ENCODE data around the gene ABCC1.

ABCC1 gene

GRCh38 chr16:16051132-16051531 is 101.7 kb downstream of the ABCC1 start:
- DNase-seq: no peak

GRCh38 chr16:16052916-16053315 is 103.5 kb downstream of the ABCC1 start:
- no peak for DNase-seq

DNA sequence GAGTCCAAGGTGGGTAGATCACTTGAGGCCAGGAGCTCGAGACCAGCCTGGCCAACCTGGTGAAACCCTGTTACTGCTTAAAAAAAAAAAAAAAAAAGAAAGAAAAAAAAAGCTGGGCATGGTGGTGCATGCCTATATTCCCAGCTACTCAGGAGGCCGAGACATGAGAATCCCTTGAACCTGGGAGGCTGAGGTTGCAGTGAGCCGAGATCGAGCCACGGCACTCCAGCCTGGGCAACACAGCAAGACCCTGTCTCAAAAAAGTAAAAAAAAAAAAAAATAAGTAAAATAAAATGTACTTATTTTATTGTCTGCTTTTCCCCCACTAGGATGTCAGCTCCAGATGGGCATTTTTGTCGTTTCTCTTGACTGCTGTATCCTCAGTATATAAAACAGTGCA is 107.7 kb downstream of the ABCC1 start:
- no peak for DNase-seq

GRCh38 chr16:16059160-16059559 is 109.7 kb downstream of the ABCC1 start:
- DNase-seq: no peak

- no peak for DNase-seq
Measured at GRCh38 chr16:16059895-16060590, 110.6 kb downstream of the ABCC1 start.

GRCh38 chr16:16062023-16062937 is 112.9 kb downstream of the ABCC1 start:
- DNase-seq: no peak

GRCh38 chr16:16063683-16064082 is 114.3 kb downstream of the ABCC1 start:
- no peak for DNase-seq

GRCh38 chr16:16064874-16065384 is 115.5 kb downstream of the ABCC1 start:
- DNase-seq: no peak

GRCh38 chr16:16067127-16067526 is 117.7 kb downstream of the ABCC1 start:
- no peak for DNase-seq

DNA sequence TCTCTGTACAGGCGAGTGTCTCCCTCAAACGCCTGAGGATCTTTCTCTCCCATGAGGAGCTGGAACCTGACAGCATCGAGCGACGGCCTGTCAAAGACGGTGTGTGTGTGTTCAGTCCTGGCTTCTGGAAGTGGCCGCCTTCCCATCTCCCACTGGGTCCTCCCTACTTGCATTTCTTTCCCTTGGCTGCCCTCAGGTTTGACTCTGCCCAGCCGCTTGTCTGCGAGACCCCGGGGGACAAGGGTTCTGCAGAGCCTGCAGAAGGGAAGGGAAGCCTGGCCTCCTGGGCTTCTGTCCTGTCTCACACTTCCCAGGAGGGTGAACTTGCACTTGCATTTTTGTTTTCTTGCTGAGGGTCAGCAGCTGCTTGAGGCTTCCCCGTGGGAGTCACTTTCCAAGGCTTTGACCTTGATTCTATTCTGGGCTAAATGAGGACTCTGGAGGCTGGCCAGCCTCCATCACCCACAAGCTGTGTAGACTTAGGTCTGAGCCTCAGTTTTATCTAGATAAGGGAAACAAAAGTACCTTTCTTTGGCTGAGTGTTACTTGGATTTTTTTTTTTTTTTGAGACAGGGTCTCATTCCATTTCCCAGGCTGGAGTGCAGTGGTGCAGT is 122.3 kb downstream of the ABCC1 start:
- no peak for DNase-seq

GRCh38 chr16:16073001-16073545 is 123.7 kb downstream of the ABCC1 start:
- DNase-seq: no peak

- no peak for DNase-seq
Measured at GRCh38 chr16:16073891-16074881, 124.8 kb downstream of the ABCC1 start.

DNA sequence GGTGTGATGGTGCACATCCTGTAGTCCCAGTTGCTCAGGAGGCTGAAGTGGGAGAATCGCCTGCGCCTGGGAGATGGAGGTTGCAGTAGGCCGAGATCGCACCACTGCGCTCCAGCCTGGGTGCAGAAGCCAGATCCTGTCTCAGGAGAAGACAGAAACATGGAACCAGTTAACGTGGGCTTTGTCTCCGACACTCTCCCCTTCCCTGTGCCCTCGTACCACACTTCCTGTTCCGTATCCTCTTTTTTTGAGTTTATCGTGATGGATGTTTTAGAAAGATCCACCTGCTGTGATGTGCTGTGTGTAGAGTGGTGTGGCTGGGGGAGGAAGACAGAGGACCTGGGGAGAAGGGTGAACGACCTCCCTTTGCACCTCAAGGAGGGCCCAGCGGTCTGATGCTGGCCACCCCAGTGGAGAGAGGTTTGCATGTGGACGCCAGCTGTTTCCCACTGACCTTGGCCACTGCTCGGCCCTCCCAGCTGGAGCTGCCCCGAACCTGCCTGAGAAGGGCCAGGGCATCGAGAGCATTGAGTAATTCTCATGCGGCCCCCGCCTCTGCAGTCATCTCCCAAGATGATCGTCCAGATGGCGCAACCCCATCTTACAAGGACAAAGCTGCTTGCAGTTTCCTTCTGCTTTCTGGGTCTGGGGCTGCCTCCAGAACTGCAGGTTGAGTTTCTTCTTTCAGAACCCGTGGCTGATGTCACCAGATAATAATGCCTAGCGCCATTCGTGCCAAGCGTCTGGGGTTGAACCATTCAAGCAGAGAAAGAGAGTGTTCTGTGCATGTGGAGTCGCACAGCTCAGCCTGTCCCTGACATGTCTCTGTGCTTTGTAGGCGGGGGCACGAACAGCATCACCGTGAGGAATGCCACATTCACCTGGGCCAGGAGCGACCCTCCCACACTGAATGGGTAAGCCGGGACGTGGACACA is 126.3 kb downstream of the ABCC1 start:
- no peak for DNase-seq

DNA sequence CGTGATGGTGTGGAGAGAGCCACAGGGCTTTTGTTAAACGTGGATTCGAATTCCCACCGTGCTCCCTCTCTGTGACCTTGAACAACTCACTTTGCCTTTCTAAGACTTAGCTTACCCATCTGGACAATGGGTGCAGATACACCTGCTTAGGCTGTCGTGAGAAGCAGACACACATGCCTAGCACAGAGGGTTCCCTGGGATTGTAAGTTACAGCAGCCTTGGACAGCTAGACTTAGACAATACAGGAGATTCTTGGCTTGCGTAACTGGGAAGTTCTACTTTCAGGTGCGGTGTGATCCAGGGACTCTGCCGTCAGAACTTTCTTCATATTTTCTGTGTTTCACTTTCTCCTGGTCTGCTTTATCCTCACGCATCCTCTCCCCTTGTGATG is 127.0 kb downstream of the ABCC1 start:
- DNase-seq: no peak

DNA sequence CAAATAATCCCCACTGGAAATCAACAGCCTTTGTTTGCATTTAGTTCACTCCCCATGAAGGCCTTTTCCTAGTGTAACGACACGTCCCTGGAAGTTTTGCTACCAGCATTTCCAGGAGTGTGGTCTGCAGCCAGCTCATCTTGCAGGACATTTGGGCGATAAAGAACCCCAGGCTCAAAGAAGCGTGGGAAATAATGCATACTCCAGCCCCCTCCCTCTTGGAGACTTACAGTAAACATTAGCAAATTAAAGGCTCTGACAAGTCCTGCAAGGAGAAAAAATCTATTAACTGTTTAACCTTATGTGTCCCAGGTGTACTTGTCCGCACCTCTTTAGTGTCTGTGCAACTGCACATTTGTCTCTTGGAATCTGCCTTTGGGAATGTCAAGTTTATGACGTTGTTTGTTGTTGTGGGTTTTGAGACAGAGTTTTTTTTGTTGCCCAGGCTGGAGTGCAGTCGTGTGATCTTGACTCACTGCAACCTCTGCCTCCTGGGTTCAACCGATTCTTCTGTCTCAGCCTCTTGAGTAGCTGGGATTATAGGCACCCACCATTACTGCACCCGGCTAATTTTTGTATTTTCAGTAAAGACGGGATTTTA is 131.1 kb downstream of the ABCC1 start:
- DNase-seq: no peak

DNA sequence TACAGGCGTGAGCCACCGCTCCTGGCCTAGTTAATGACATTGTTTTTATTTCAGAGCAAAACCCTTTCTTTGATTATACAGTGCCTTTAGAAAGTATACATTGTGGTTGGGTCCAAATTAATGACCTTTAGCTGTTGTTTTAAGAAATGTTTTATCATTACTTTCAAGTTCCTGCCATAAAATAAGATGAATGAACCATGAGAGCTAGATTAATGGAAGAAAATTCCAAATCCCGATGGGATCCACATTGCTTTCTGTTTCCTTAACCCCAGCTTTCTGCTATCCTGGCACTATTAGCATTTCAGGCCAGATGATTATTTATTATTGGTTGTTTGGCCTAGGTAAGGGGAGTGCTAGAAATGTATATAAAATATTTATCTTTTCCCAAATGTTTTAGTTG is 131.7 kb downstream of the ABCC1 start:
- no peak for DNase-seq

- no peak for DNase-seq
Measured at GRCh38 chr16:16082255-16082654, 132.8 kb downstream of the ABCC1 start.

- DNase-seq: no peak
Measured at GRCh38 chr16:16083421-16084156, 134.2 kb downstream of the ABCC1 start.

DNA sequence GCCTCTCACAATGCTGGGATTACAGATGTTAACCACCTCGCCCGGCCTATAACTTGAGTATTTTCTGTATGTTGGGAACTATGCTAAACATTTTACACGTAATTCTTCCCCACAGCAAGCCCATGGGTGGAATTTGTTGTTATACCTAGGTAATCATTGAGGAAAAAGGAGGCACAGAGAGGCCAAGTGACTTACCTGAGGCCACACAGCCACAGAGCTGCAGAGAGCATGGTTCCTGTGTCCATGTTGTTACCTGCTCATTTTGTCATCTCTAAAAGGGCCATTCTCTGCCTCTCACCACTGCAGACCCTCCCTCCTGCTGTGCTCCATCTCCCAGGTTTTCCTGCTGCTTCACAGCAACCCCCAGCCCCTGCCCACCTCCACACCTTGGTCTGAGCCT is 135.5 kb downstream of the ABCC1 start:
- DNase-seq: no peak
